Hepatocyte (in vitro differentiated cells): ENCODE results near the gene SLC7A9. TPM values are rescaled to one million over a fixed set of nuclear protein-coding genes. Genes with fewer than 3 reads are reported as not detected.

Source experiments
- DNase-seq: peaks from one replicate; pipeline ENCODE4 v3.0.0-alpha.2; 2016; ENCODE audit warnings: low spot score
- H2AFZ ChIP-seq: fragments of 200-600 bp; sonication (generic); 2 replicates; pipeline ENCODE4 v1.6.0; 2016; ENCODE audit warnings: antibody characterized with exemption, mild to moderate bottlenecking
- H3K27ac ChIP-seq: fragments of 200-600 bp; sonication (generic); 2 replicates; pipeline ENCODE4 v1.5.1; 2016; ENCODE audit warnings: mild to moderate bottlenecking
- H3K27me3 ChIP-seq: fragments of 200-600 bp; sonication (generic); 2 replicates; pipeline ENCODE4 v1.6.1; 2016
- H3K36me3 ChIP-seq: fragments of 200-600 bp; sonication (generic); replicated peaks from 2 replicates; pipeline ENCODE4 v1.5.1; 2016; ENCODE audit warnings: low read depth; ENCODE audit not compliant: insufficient read depth
- H3K4me1 ChIP-seq: fragments of 200-600 bp; sonication (generic); 2 replicates; pipeline ENCODE4 v1.5.1; 2016; ENCODE audit warnings: mild to moderate bottlenecking, moderate library complexity; ENCODE audit not compliant: insufficient read depth
- H3K4me2 ChIP-seq: fragments of 200-600 bp; sonication (generic); 2 replicates; pipeline ENCODE4 v1.6.0; 2016
- H3K4me3 ChIP-seq: fragments of 200-600 bp; sonication (generic); 2 replicates; pipeline ENCODE4 v1.5.1; 2016; ENCODE audit warnings: mild to moderate bottlenecking
- H3K79me2 ChIP-seq: fragments of 200-600 bp; sonication (generic); 2 replicates; pipeline ENCODE4 v1.6.0; 2017; ENCODE audit warnings: mild to moderate bottlenecking
- H3K9me2 ChIP-seq: fragments of 200-600 bp; sonication (generic); replicated peaks from 2 replicates; pipeline ENCODE4 v1.6.0; 2017; ENCODE audit warnings: mild to moderate bottlenecking; ENCODE audit not compliant: insufficient read depth
- H3K9me3 ChIP-seq: fragments of 200-600 bp; sonication (generic); 2 replicates; pipeline ENCODE4 v1.5.1; 2016; ENCODE audit warnings: low read depth, mild to moderate bottlenecking
- H4K20me1 ChIP-seq: fragments of 200-600 bp; sonication (generic); 2 replicates; pipeline ENCODE4 v1.6.0; 2016; ENCODE audit warnings: mild to moderate bottlenecking; ENCODE audit not compliant: insufficient read depth, poor library complexity, severe bottlenecking
- EZH2 ChIP-seq: fragments of 200-600 bp; sonication (generic); IDR thresholded peaks from 2 replicates; pipeline ENCODE4 v1.6.1; 2016; ENCODE audit warnings: antibody characterized with exemption, mild to moderate bottlenecking, borderline replicate concordance
- EZH2phosphoT487 ChIP-seq: fragments of 200-600 bp; sonication (generic); IDR thresholded peaks from one replicate; pipeline ENCODE4 v1.6.1; 2018; ENCODE audit warnings: antibody characterized with exemption, mild to moderate bottlenecking, low read depth, moderate library complexity; ENCODE audit not compliant: unreplicated experiment, severe bottlenecking
- WGBS: methylation state at CpG from one replicate; pipeline ENCODE4 v1.1.6; 2016; ENCODE audit warnings: low lambda C conversion rate; ENCODE audit errors: missing lambda C conversion rate; 5-methylcytosine and 5-hydroxymethylcytosine counted together
- polyA plus RNA-seq: library from polyadenylated mRNA; unstranded; fragments of >200 nt; fragmentation: Nextera tagmentation; extraction: Ambion mirVana; gene quantifications from 2 replicates; pipeline ENCODE4 v1.2.1, GENCODE V29; 2016
- total RNA-seq: library from RNA; depleted of rRNA; stranded (reverse); fragments of >200 nt; gene quantifications from 2 replicates; pipeline ENCODE4 v1.2.3, GENCODE V29; 2014
- TF ChIP-seq, protein P1 (sequence below): fragments of 200-600 bp; sonication (generic); IDR thresholded peaks from 2 replicates; pipeline ENCODE4 v1.5.1; 2016; ENCODE audit warnings: antibody characterized with exemption, mild to moderate bottlenecking; ENCODE audit not compliant: poor library complexity

The SLC7A9 gene
- total and polyA plus RNA-seq, 2 experiments from 2014 or later = 7.6 to 9.6 TPM

DNA sequence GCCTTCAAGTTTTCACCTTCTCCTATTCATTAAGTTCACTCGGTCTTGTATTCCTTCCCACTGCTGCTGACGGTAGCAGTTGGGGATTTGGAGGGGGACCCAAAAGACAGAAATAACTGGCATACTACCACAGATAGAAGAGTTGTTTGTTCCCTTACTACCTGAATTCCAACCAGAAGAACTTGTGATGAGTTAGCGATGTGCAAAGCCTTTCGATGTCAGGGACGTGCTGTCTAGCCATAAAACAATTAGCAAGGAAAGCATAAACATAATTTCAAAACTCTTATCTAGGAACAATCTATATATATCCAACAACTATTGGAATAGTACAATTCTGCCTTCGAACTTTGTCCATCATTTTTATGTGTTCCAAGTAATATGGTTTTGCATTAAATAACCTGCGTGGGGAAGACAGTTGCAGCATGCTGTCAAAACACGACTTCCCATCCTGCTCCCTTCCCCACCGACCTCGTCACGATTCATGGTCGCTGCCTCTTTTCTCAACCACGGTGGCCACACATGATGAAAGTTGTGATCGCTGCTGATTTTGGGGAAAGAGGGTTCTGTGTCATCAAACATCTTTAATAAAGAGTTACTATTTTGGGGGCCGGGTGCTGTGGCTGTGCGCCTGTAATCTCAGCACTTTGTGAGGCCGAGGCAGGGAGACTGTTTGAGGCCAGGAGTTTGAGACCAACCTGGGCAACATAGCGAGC is 3.8 kb upstream of the SLC7A9 start:
- Histone ChIP-seq H4K20me1 (no peaks in the 10 kb centered on the region), H3K27ac (no peak overlapping the region), H3K4me1 (peaks cover 6% of the 10 kb centered on the region), H3K4me2 (no peak overlapping the region), H3K4me3 (no peak overlapping the region), H3K27me3 (no peaks in the 10 kb centered on the region), H3K79me2 (no peaks in the 10 kb centered on the region), H3K9me2 (no peaks in the 10 kb centered on the region), H3K36me3 (no peaks in the 10 kb centered on the region), H2AFZ (no peak overlapping the region), H3K9me3 (no peaks in the 10 kb centered on the region)
- DNase-seq = no peak
- WGBS = 88% methylated on average over 18 of the region's 18 CpGs
- TF ChIP-seq EZH2phosphoT487 (no peak), EZH2 (no peak)
- TF ChIP-seq, protein P1, sequence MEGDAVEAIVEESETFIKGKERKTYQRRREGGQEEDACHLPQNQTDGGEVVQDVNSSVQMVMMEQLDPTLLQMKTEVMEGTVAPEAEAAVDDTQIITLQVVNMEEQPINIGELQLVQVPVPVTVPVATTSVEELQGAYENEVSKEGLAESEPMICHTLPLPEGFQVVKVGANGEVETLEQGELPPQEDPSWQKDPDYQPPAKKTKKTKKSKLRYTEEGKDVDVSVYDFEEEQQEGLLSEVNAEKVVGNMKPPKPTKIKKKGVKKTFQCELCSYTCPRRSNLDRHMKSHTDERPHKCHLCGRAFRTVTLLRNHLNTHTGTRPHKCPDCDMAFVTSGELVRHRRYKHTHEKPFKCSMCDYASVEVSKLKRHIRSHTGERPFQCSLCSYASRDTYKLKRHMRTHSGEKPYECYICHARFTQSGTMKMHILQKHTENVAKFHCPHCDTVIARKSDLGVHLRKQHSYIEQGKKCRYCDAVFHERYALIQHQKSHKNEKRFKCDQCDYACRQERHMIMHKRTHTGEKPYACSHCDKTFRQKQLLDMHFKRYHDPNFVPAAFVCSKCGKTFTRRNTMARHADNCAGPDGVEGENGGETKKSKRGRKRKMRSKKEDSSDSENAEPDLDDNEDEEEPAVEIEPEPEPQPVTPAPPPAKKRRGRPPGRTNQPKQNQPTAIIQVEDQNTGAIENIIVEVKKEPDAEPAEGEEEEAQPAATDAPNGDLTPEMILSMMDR = no peak

DNA sequence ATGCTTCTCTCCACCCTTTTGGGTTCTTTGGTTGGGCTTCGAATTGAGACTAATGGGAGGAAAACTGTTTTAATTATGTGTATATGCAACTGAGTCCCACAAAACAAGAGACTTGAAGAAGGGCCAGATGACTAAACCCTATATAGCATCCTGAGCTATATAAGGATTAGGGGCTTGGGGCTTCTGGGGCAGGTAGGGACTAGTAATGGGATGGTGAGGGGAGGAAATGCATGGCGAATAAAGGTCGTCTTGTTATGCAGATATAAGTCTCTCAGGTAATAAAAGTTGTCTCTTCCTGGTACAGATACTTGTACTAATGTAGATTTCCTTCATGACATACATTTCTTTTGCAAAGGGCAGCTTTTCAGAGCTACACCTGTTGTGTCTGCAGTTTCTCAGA is 2.8 kb upstream of the SLC7A9 start:
- no peak overlapping the region for H3K27ac ChIP-seq
- H3K9me2 ChIP-seq = no peaks in the 10 kb centered on the region
- H3K27me3 ChIP-seq = no peaks in the 10 kb centered on the region
- H3K4me3 ChIP-seq = no peak overlapping the region
- H3K9me3 ChIP-seq = no peaks in the 10 kb centered on the region
- H3K4me2 ChIP-seq = no peak overlapping the region
- no peaks in the 10 kb centered on the region for H3K36me3 ChIP-seq
- H3K79me2 ChIP-seq = no peaks in the 10 kb centered on the region
- 94% methylated on average over 3 of the region's 3 CpGs for WGBS
- TF ChIP-seq, protein P1 = no peak
- TF ChIP-seq EZH2 (no peak), EZH2phosphoT487 (no peak)
- DNase-seq = no peak
- no peaks in the 10 kb centered on the region for H4K20me1 ChIP-seq
- H2AFZ ChIP-seq = no peak overlapping the region
- peaks cover 6% of the 10 kb centered on the region for H3K4me1 ChIP-seq

DNA sequence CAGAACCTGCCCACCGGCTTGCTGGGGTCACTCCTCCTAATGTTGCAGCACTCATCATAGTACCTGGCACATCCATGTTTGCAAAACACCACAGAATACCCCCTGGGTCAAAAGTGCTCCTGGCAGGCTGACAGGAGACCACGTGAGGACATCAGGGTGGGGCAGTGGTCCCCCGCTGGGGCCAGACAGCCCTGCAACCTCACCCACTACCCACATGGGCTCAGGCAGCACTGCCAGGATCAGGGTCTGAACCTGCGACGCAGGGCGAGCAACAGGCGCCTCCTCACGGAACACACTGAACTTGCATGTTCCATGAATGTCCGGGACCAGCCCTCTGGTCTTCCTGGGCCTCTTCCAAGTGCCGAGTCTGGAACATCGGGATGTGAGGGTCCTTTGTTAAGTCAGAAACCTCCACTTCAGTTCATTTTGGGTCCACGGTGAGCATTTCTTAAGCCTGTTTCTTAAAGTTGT is 1.4 kb upstream of the SLC7A9 start:
- no peaks in the 10 kb centered on the region for H3K9me2 ChIP-seq
- H3K36me3 ChIP-seq = no peaks in the 10 kb centered on the region
- H3K4me1 ChIP-seq = peaks cover 6% of the 10 kb centered on the region
- H3K9me3 ChIP-seq = no peaks in the 10 kb centered on the region
- H3K27me3 ChIP-seq = no peaks in the 10 kb centered on the region
- H3K27ac ChIP-seq = peak overlapping the region; percentile 93
- TF ChIP-seq, protein P1 = no peak
- TF ChIP-seq EZH2phosphoT487 (no peak), EZH2 (no peak)
- H4K20me1 ChIP-seq = no peaks in the 10 kb centered on the region
- H3K79me2 ChIP-seq = no peaks in the 10 kb centered on the region
- no peak overlapping the region for H3K4me3 ChIP-seq
- 90% methylated on average over 12 of the region's 12 CpGs for WGBS
- no peak overlapping the region for H3K4me2 ChIP-seq
- DNase-seq = no peak
- no peak overlapping the region for H2AFZ ChIP-seq
